RWPE2 (cell line): ENCODE data around the gene NOP9.

Experiments
- ATAC-seq: fragments of 200-7000 bp; cut with Tn5 transposase; 3 replicates; pipeline ENCODE4 v1.9.1; 2021; ENCODE audit warnings: low read depth
- DNase-seq: peaks from one replicate; pipeline ENCODE4 v3.0.0-alpha.2; 2020; ENCODE audit warnings: low spot score
- H3K27ac ChIP-seq: fragments of 450-650 bp; 2 replicates; pipeline ENCODE4 v1.5.1; 2017; ENCODE audit warnings: mild to moderate bottlenecking; ENCODE audit not compliant: poor library complexity, severe bottlenecking
- H3K27me3 ChIP-seq: fragments of 250-450 bp; sonication (Bioruptor Pico); 2 replicates; pipeline ENCODE4 v1.5.1; 2021; ENCODE audit warnings: mild to moderate bottlenecking, moderate library complexity; ENCODE audit not compliant: insufficient read depth, poor library complexity, severe bottlenecking
- H3K36me3 ChIP-seq: fragments of 250-450 bp; sonication (Bioruptor Pico); 2 replicates; pipeline ENCODE4 v1.5.1; 2020; ENCODE audit warnings: low read depth, mild to moderate bottlenecking, moderate library complexity
- H3K4me1 ChIP-seq: fragments of 250-450 bp; sonication (Bioruptor Pico); 2 replicates; pipeline ENCODE4 v1.5.1; 2021; ENCODE audit warnings: mild to moderate bottlenecking, moderate library complexity; ENCODE audit not compliant: insufficient read depth, poor library complexity, severe bottlenecking
- H3K4me3 ChIP-seq: fragments of 250-450 bp; sonication (Bioruptor Pico); 2 replicates; pipeline ENCODE4 v1.5.1; 2021; ENCODE audit warnings: mild to moderate bottlenecking, moderate library complexity; ENCODE audit not compliant: severe bottlenecking
- H3K9me3 ChIP-seq: fragments of 250-450 bp; sonication (Bioruptor Pico); 2 replicates; pipeline ENCODE4 v1.5.1; 2021; ENCODE audit warnings: mild to moderate bottlenecking, moderate library complexity; ENCODE audit not compliant: severe bottlenecking
- CTCF ChIP-seq: fragments of 450-650 bp; IDR thresholded peaks from one replicate; pipeline ENCODE4 v1.5.1; 2017; ENCODE audit warnings: mild to moderate bottlenecking, moderate library complexity; ENCODE audit not compliant: poor library complexity, severe bottlenecking

NOP9 gene

GRCh38 chr14:24253936-24254335, 45.7 kb upstream of the NOP9 start:
- no peak for TF ChIP-seq CTCF
- Histone ChIP-seq H3K27ac (no peak overlapping the region), H3K4me1 (peaks cover 3% of the 10 kb centered on the region), H3K9me3 (no peaks in the 10 kb centered on the region), H3K4me3 (no peak overlapping the region), H3K27me3 (no peaks in the 10 kb centered on the region), H3K36me3 (peaks cover 62% of the 10 kb centered on the region)
- DNase-seq, result no peak
- ATAC-seq, result no peak

- no peak for TF ChIP-seq CTCF
- no peak for DNase-seq
- Histone ChIP-seq H3K27me3 (no peaks in the 10 kb centered on the region), H3K4me1 (peaks cover 9% of the 10 kb centered on the region), H3K36me3 (peaks cover 64% of the 10 kb centered on the region), H3K27ac (no peak overlapping the region), H3K4me3 (no peak overlapping the region), H3K9me3 (no peaks in the 10 kb centered on the region)
- ATAC-seq, result no peak
Observed at GRCh38 chr14:24254630-24255392, 44.8 kb upstream of the NOP9 start.

- no peak overlapping the region for H3K27ac ChIP-seq
- peaks cover 70% of the 10 kb centered on the region for H3K36me3 ChIP-seq
- H3K4me1 ChIP-seq, result peaks cover 9% of the 10 kb centered on the region
- no peaks in the 10 kb centered on the region for H3K9me3 ChIP-seq
- no peak for TF ChIP-seq CTCF
- DNase-seq (no peak), ATAC-seq (no peak)
- H3K27me3 ChIP-seq, result no peaks in the 10 kb centered on the region
- no peak overlapping the region for H3K4me3 ChIP-seq
Observed at GRCh38 chr14:24255438-24255837, 44.2 kb upstream of the NOP9 start.

- DNase-seq (no peak), ATAC-seq (no peak)
- Histone ChIP-seq H3K27ac (no peak overlapping the region), H3K36me3 (peaks cover 75% of the 10 kb centered on the region), H3K4me1 (peaks cover 9% of the 10 kb centered on the region), H3K27me3 (no peaks in the 10 kb centered on the region), H3K4me3 (no peak overlapping the region), H3K9me3 (no peaks in the 10 kb centered on the region)
- no peak for TF ChIP-seq CTCF
Observed at GRCh38 chr14:24255931-24256711, 43.5 kb upstream of the NOP9 start.
